Endothelial cell of umbilical vein (primary cell): ENCODE data around the gene CD151. TPM values are rescaled to one million over a fixed set of nuclear protein-coding genes. Genes with fewer than 3 reads are reported as not detected.

Experiments
- BruUV-seq: library from RNA; stranded (reverse); fragments of 400-500 nt; replicated peaks from 2 replicates; lab custom pipeline; 2021; lab: Mats Ljungman, UMichigan
- CTCF ChIA-PET: fragments of 300-600, 350-600 bp; sonication (Branson Sonifier 250); formaldehyde crosslinking; loops from one replicate; lab custom pipeline; 2021; ENCODE audit warnings: antibody characterized with exemption, inconsistent platforms; lab: Charles Lee
- POLR2A ChIA-PET: fragments of 300-600, 350-600 bp; sonication (Branson Sonifier 250); formaldehyde crosslinking; loops from one replicate; lab custom pipeline; 2021; ENCODE audit warnings: antibody characterized with exemption, inconsistent platforms; lab: Charles Lee
- DNase-seq: peaks from one replicate; pipeline ENCODE4 v3.0.0-alpha.2; 2011; ENCODE audit warnings: low read depth, low spot score
- FAIRE-seq: peaks from 2 replicates; lab custom pipeline; 2011; peaks lifted over from hg19 to GRCh38; lab: Jason Lieb, UNC
- H2AFZ ChIP-seq: 2 replicates; pipeline ENCODE4 v1.6.0; 2012; ENCODE audit warnings: low read depth, low read length, control low read depth, inconsistent platforms
- H3K27ac ChIP-seq: 2 replicates; pipeline ENCODE4 v1.5.1; 2011; ENCODE audit warnings: low read depth, mild to moderate bottlenecking, control low read depth, low read length, moderate library complexity; ENCODE audit not compliant: insufficient read depth
- H3K27me3 ChIP-seq, 2 experiments: 2 replicates each; pipeline versions ENCODE4 v1.6.0 to v1.6.1; 2011; ENCODE audit warnings: low read length in 2 of 2, mixed read lengths in 1 of 2; ENCODE audit not compliant: control insufficient read depth in 2 of 2, insufficient read depth in 2 of 2
- H3K36me3 ChIP-seq, 2 experiments: 2 replicates in 1 of 2; 3 replicates in 1 of 2; pipeline ENCODE4 v1.5.1; 2011; ENCODE audit warnings: low read length in 2 of 2, mild to moderate bottlenecking in 1 of 2, moderate library complexity in 1 of 2; ENCODE audit not compliant: control insufficient read depth in 2 of 2, insufficient read depth in 2 of 2; ENCODE audit errors: extremely low read depth in 1 of 2
- H3K4me1 ChIP-seq: 3 replicates; pipeline ENCODE4 v1.5.1; 2011; ENCODE audit warnings: mild to moderate bottlenecking, low read length; ENCODE audit not compliant: control insufficient read depth, insufficient read depth; ENCODE audit errors: extremely low read depth
- H3K4me2 ChIP-seq: 2 replicates; pipeline ENCODE4 v1.6.1; 2011; ENCODE audit warnings: low read length, control low read depth, mixed read lengths; ENCODE audit not compliant: insufficient read depth
- H3K4me3 ChIP-seq, 3 experiments: fragments of 200-600 bp in 1 of 3; sonication (generic), shearing (Covaris generic) in 1 of 3; replicated peaks in 1 of 3; 2 replicates each; pipeline ENCODE4 v1.5.1; 2011 to 2016; ENCODE audit warnings: control low read depth in 3 of 3, low read length in 3 of 3, mild to moderate bottlenecking in 2 of 3, inconsistent platforms in 1 of 3, low read depth in 1 of 3, moderate library complexity in 1 of 3; ENCODE audit not compliant: insufficient read depth in 1 of 3
- H3K79me2 ChIP-seq: 2 replicates; pipeline ENCODE4 v1.6.0; 2012; ENCODE audit warnings: low read length, inconsistent platforms; ENCODE audit not compliant: control insufficient read depth, insufficient read depth
- H3K9ac ChIP-seq: replicated peaks from 2 replicates; pipeline ENCODE3; 2011; ENCODE audit warnings: low read length, control low read depth; ENCODE audit not compliant: insufficient read depth; ENCODE audit errors: extremely low read depth
- H3K9me1 ChIP-seq: replicated peaks from 3 replicates; pipeline ENCODE4 v1.6.0; 2011; ENCODE audit warnings: mild to moderate bottlenecking, low read length; ENCODE audit not compliant: control insufficient read depth, insufficient read depth; ENCODE audit errors: extremely low read depth
- H3K9me3 ChIP-seq: replicated peaks from 2 replicates; pipeline ENCODE4 v1.5.1; 2012; ENCODE audit warnings: low read length, inconsistent platforms; ENCODE audit not compliant: control insufficient read depth, insufficient read depth
- H4K20me1 ChIP-seq: replicated peaks from 2 replicates; pipeline ENCODE3; 2011; ENCODE audit warnings: mild to moderate bottlenecking, low read length; ENCODE audit not compliant: control insufficient read depth, insufficient read depth; ENCODE audit errors: extremely low read depth
- EZH2 ChIP-seq: IDR thresholded peaks from 2 replicates; pipeline ENCODE4 v1.6.1; 2012; ENCODE audit warnings: borderline replicate concordance, low read depth, mild to moderate bottlenecking, moderate library complexity, low read length, inconsistent platforms; ENCODE audit not compliant: severe bottlenecking
- FOS ChIP-seq: IDR thresholded peaks from 2 replicates; pipeline ENCODE4 v1.6.1; 2011; ENCODE audit warnings: mild to moderate bottlenecking, low read length, moderate library complexity, borderline replicate concordance; ENCODE audit not compliant: insufficient read depth
- GATA2 ChIP-seq: IDR thresholded peaks from 2 replicates; pipeline ENCODE4 v1.7.0; 2011; ENCODE audit warnings: low read depth, mild to moderate bottlenecking, moderate library complexity, mixed read lengths, low read length; ENCODE audit not compliant: insufficient read length, insufficient read depth
- JUN ChIP-seq: IDR thresholded peaks from 2 replicates; pipeline ENCODE4 v1.6.1; 2011; ENCODE audit warnings: borderline replicate concordance, low read depth; ENCODE audit not compliant: insufficient read length, insufficient read depth
- MYC ChIP-seq: IDR thresholded peaks from one replicate; pipeline ENCODE4 v1.6.1; 2011; ENCODE audit warnings: mild to moderate bottlenecking, low read depth, low read length
- POLR2A ChIP-seq: IDR thresholded peaks from 2 replicates; pipeline ENCODE4 v1.6.1; 2012; ENCODE audit warnings: low read depth, mild to moderate bottlenecking, control low read depth, low read length
- POLR2AphosphoS5 ChIP-seq: IDR thresholded peaks from 2 replicates; pipeline ENCODE4 v1.6.1; 2012; ENCODE audit warnings: low read depth, mild to moderate bottlenecking, control low read depth, low read length, moderate library complexity; ENCODE audit not compliant: insufficient read depth
- dilution Hi-C: fragments of 300-500 bp; cut with MboI; formaldehyde crosslinking; loops from one replicate; pipeline ENCODE4 v1.15.0; 2019; ENCODE audit warnings: low sequenced_read_pairs; ENCODE audit not compliant: extremely low pct_ligation_motif_present
- intact Hi-C: fragments of 100-400 bp; cut with micrococcal nuclease; formaldehyde crosslinking; loops from one replicate; pipeline ENCODE4 v1.10.0; 2022
- polyA plus RNA-seq, 4 experiments: library from polyadenylated mRNA; depleted of rRNA in 3 of 4; stranded (reverse) in 3 of 4; unstranded in 1 of 4; fragments of >200 nt; gene quantifications; 2 replicates each; pipeline versions ENCODE4 v1.2.1 to v1.2.3, GENCODE V29; 2011 to 2012; ENCODE audit warnings: missing spikeins in 1 of 4
- total RNA-seq: library from RNA; stranded (reverse); gene quantifications from 2 replicates; pipeline ENCODE4 v1.2.3, GENCODE V29; 2021
- TF ChIP-seq, protein P1 (sequence below), 2 donors: IDR thresholded peaks; 1 replicate in 1 of 2; 2 replicates in 1 of 2; pipeline ENCODE4 v1.5.1; 2011; ENCODE audit warnings: low read length in 2 of 2, mild to moderate bottlenecking in 2 of 2, moderate library complexity in 2 of 2, control low read depth in 1 of 2, inconsistent platforms in 1 of 2, low read depth in 1 of 2; ENCODE audit not compliant: insufficient read depth in 1 of 2; ENCODE audit errors: extremely low read depth in 1 of 2
- TF ChIP-seq, protein P2 (sequence below): IDR thresholded peaks from 2 replicates; pipeline ENCODE4 v1.6.1; 2011; ENCODE audit not compliant: insufficient read depth, insufficient read length

CD151 gene
- total and polyA plus RNA-seq, 2 donors (not counting 3 experiments of a cell fraction or from before 2014, with no cell fraction given) = 515 to 1,090 TPM

DNA sequence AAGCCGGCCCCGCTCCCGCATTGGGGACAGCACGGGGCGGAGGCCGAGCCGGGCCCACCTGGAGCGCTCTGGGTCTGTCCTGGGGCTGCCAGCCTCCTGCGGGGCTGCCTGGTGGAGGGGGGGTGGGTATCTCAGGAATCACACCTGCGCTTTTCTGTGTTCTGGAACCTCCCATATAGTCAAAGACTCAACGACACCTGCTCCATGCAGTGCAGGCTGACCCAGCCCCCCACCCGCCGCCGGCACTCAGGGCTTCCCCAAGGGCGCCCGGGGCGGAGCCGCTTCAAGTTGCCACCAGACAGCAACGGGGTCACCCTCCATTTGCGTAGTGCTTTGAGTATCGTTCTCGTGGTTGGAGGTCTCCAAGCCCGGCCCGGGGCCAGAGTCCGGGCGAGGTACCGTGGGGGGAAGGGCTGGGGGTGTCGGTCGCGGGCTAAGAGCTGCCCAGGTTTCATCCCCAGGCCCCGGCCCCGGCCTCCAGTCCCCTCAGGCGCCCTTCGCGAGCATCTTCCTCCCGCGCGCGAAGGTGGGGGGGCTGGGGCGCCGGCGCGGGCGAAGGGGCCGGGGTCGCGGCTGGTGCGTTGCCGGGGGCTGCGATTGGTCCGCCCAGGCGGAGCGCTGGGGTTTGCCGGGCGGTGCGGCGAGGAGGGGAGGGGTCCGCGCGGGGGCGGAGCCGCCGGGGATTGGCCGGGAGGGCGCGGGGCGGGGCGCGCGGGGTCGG, 16.5 kb downstream of the CD151 start:
- H3K4me2 ChIP-seq = peak overlapping the region; percentile 42
- no peak for FAIRE-seq

More for the DNA sequence above, 16.5 kb downstream of the CD151 start:
- Histone ChIP-seq H3K9me1 (no peaks in the 10 kb centered on the region), H3K36me3 (no peaks in the 10 kb centered on the region), H3K4me3 (peak overlapping the region; percentile 24 to 47 (median 37)), H3K27me3 (no peaks in the 10 kb centered on the region), H2AFZ (no peak overlapping the region), H3K4me1 (peaks cover 26% of the 10 kb centered on the region), H3K79me2 (peaks cover 13% of the 10 kb centered on the region), H3K9me3 (no peaks in the 10 kb centered on the region), H4K20me1 (no peaks in the 10 kb centered on the region), H3K27ac (no peak overlapping the region), H3K9ac (no peak overlapping the region)
- CTCF ChIA-PET = interaction anchor here (0.8 to 3.3 kb wide), 8 partner anchors 18 to 206 kb away, joined by 3 to 46 read pairs (median 5); no protein-coding TSS in a partner anchor
- no peak for TF ChIP-seq JUN
- TF ChIP-seq, protein P1, sequence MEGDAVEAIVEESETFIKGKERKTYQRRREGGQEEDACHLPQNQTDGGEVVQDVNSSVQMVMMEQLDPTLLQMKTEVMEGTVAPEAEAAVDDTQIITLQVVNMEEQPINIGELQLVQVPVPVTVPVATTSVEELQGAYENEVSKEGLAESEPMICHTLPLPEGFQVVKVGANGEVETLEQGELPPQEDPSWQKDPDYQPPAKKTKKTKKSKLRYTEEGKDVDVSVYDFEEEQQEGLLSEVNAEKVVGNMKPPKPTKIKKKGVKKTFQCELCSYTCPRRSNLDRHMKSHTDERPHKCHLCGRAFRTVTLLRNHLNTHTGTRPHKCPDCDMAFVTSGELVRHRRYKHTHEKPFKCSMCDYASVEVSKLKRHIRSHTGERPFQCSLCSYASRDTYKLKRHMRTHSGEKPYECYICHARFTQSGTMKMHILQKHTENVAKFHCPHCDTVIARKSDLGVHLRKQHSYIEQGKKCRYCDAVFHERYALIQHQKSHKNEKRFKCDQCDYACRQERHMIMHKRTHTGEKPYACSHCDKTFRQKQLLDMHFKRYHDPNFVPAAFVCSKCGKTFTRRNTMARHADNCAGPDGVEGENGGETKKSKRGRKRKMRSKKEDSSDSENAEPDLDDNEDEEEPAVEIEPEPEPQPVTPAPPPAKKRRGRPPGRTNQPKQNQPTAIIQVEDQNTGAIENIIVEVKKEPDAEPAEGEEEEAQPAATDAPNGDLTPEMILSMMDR (IDR thresholded peaks at IDR 0.05; ENCODE audit: extremely low read depth in 1 of 2, insufficient read depth in 1 of 2, low read depth in 1 of 2, low read length in 2 of 2) = no peak
- no peak for TF ChIP-seq EZH2
- TF ChIP-seq POLR2A = no peak
- TF ChIP-seq GATA2 = no peak
- TF ChIP-seq POLR2AphosphoS5 = no peak
- no peak for TF ChIP-seq MYC
- TF ChIP-seq, protein P2, sequence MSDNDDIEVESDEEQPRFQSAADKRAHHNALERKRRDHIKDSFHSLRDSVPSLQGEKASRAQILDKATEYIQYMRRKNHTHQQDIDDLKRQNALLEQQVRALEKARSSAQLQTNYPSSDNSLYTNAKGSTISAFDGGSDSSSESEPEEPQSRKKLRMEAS = no peak
- TF ChIP-seq FOS = no peak
- peak; percentile 28 for DNase-seq
- intact Hi-C loops (loop anchor here (1.0 to 5.0 kb wide), 2 partner anchors 49 to 128 kb away; no protein-coding TSS in a partner anchor), dilution Hi-C loops (no loop called here)
- POLR2A ChIA-PET = no interaction called here
- BruUV-seq = no TSS peak
